IMR-90 (cell line): ENCODE data around the gene SLC2A1. TPM values are rescaled to one million over a fixed set of nuclear protein-coding genes. Genes with fewer than 3 reads are reported as not detected.

Source experiments
- ATAC-seq: fragments of 200-7000 bp; cut with Tn5 transposase; 2 replicates; pipeline ENCODE4 v1.9.1; 2020; ENCODE audit warnings: low read depth, mild to moderate bottlenecking, moderate library complexity
- BruUV-seq: library from RNA; stranded (reverse); fragments of 400-500 nt; replicated peaks from 2 replicates; lab custom pipeline; 2021; lab: Mats Ljungman, UMichigan
- CTCF ChIA-PET: fragments of 300-600 bp; formaldehyde crosslinking; extraction: SDS; loops from one replicate; lab custom pipeline; 2021; ENCODE audit warnings: antibody characterized with exemption; lab: Yijun Ruan, JAX
- POLR2A ChIA-PET: fragments of 300-600 bp; sonication (Branson Sonifier 250); formaldehyde crosslinking; loops from one replicate; lab custom pipeline; 2022; ENCODE audit warnings: antibody characterized with exemption; ENCODE audit not compliant: unreplicated experiment; lab: Charles Lee
- DNase-seq: peaks from one replicate; pipeline ENCODE4 v3.0.0; 2013
- H2AFZ ChIP-seq: replicated peaks from 2 replicates; pipeline ENCODE3; 2013; ENCODE audit warnings: low read length, mild to moderate bottlenecking; ENCODE audit not compliant: poor library complexity
- H2AK5ac ChIP-seq: 2 replicates; pipeline ENCODE4 v1.6.1; 2013; ENCODE audit warnings: low read depth, low read length, inconsistent platforms
- H2AK9ac ChIP-seq: replicated peaks from 2 replicates; pipeline ENCODE3; 2013; ENCODE audit warnings: mild to moderate bottlenecking, low read depth, low read length, moderate library complexity; ENCODE audit not compliant: poor library complexity
- H2BK120ac ChIP-seq: 2 replicates; pipeline ENCODE4 v1.6.1; 2013; ENCODE audit warnings: low read depth, low read length, inconsistent platforms
- H2BK15ac ChIP-seq: 3 replicates; pipeline ENCODE4 v1.6.1; 2013; ENCODE audit warnings: low read depth, low read length, inconsistent platforms
- H2BK20ac ChIP-seq: 2 replicates; pipeline ENCODE4 v1.6.1; 2013; ENCODE audit warnings: low read depth, mild to moderate bottlenecking, inconsistent platforms, low read length, moderate library complexity
- H2BK5ac ChIP-seq: 2 replicates; pipeline ENCODE4 v1.6.1; 2013; ENCODE audit warnings: mild to moderate bottlenecking, low read depth, low read length, inconsistent platforms; ENCODE audit not compliant: poor library complexity, severe bottlenecking
- H3K14ac ChIP-seq: replicated peaks from 2 replicates; pipeline ENCODE4 v1.6.1; 2013; ENCODE audit warnings: low read depth, low read length, inconsistent platforms
- H3K18ac ChIP-seq: 2 replicates; pipeline ENCODE4 v1.6.1; 2013; ENCODE audit warnings: low read depth, low read length, control low read depth
- H3K23ac ChIP-seq: 2 replicates; pipeline ENCODE4 v1.6.1; 2013; ENCODE audit warnings: low read depth, low read length, inconsistent platforms
- H3K27ac ChIP-seq: 2 replicates; pipeline ENCODE4 v1.5.1; 2013; ENCODE audit warnings: mild to moderate bottlenecking, control low read depth, low read length; ENCODE audit not compliant: insufficient read depth
- H3K27me3 ChIP-seq: 2 replicates; pipeline ENCODE4 v1.6.1; 2013; ENCODE audit warnings: low read length; ENCODE audit not compliant: control insufficient read depth, insufficient read depth
- H3K36me3 ChIP-seq: 2 replicates; pipeline ENCODE4 v1.6.1; 2013; ENCODE audit warnings: low read length, mixed read lengths; ENCODE audit not compliant: control insufficient read depth, insufficient read depth
- H3K4ac ChIP-seq: 2 replicates; pipeline ENCODE4 v1.6.1; 2013; ENCODE audit warnings: low read depth, low read length, inconsistent platforms
- H3K4me1 ChIP-seq: 2 replicates; pipeline ENCODE4 v1.6.1; 2013; ENCODE audit warnings: low read length, mixed read lengths; ENCODE audit not compliant: control insufficient read depth, insufficient read depth
- H3K4me2 ChIP-seq: 2 replicates; pipeline ENCODE4 v1.6.1; 2013; ENCODE audit warnings: low read depth, mild to moderate bottlenecking, control low read depth, low read length, moderate library complexity
- H3K4me3 ChIP-seq: 2 replicates; pipeline ENCODE4 v1.5.1; 2013; ENCODE audit warnings: low read depth, mild to moderate bottlenecking, control low read depth, low read length, moderate library complexity; ENCODE audit not compliant: insufficient read depth
- H3K56ac ChIP-seq: 2 replicates; pipeline ENCODE4 v1.6.1; 2013; ENCODE audit warnings: low read length, inconsistent platforms; ENCODE audit not compliant: insufficient read depth; ENCODE audit errors: extremely low read depth
- H3K79me1 ChIP-seq, 2 experiments: 2 replicates each; pipeline ENCODE4 v1.6.1; 2013; ENCODE audit warnings: low read length in 2 of 2, inconsistent platforms in 1 of 2, low read depth in 1 of 2
- H3K9ac ChIP-seq: 2 replicates; pipeline ENCODE4 v1.6.1; 2013; ENCODE audit warnings: low read depth, low read length, control low read depth
- H3K9me1 ChIP-seq: 2 replicates; pipeline ENCODE4 v1.6.1; 2013; ENCODE audit warnings: low read length, inconsistent platforms; ENCODE audit not compliant: insufficient read depth
- H3K9me3 ChIP-seq: 2 replicates; pipeline ENCODE4 v1.6.1; 2013; ENCODE audit warnings: low read length; ENCODE audit not compliant: control insufficient read depth, insufficient read depth
- H4K20me1 ChIP-seq: 2 replicates; pipeline ENCODE4 v1.6.1; 2013; ENCODE audit warnings: low read length, inconsistent platforms; ENCODE audit not compliant: insufficient read depth
- H4K5ac ChIP-seq: 2 replicates; pipeline ENCODE4 v1.6.1; 2013; ENCODE audit warnings: mild to moderate bottlenecking, low read depth, low read length, control low read depth
- H4K8ac ChIP-seq, 2 experiments: 2 replicates each; pipeline ENCODE4 v1.6.1; 2013; ENCODE audit warnings: low read depth in 2 of 2, low read length in 2 of 2, control low read depth in 1 of 2, inconsistent platforms in 1 of 2
- H4K91ac ChIP-seq: 2 replicates; pipeline ENCODE4 v1.6.1; 2013; ENCODE audit warnings: low read depth, low read length, inconsistent platforms; ENCODE audit not compliant: insufficient read depth
- MXI1 ChIP-seq: IDR thresholded peaks from 2 replicates; pipeline ENCODE4 v1.6.1; 2012; ENCODE audit warnings: low read depth, mild to moderate bottlenecking, low read length, moderate library complexity, borderline replicate concordance
- POLR2A ChIP-seq: IDR thresholded peaks from 2 replicates; pipeline ENCODE4 v1.6.1; 2012; ENCODE audit warnings: mild to moderate bottlenecking, low read depth, low read length
- WGBS, 2 experiments: methylation state at CpG; one replicate each; pipeline versions ENCODE4 v1.1.5 to v1.1.7; 2013; ENCODE audit warnings: missing lambda C conversion rate in 2 of 2; ENCODE audit not compliant: insufficient read length in 1 of 2; ENCODE audit errors: extremely low coverage in 2 of 2; 5-methylcytosine and 5-hydroxymethylcytosine counted together
- dilution Hi-C: fragments of 300-500 bp; cut with HindIII; formaldehyde crosslinking; loops from one replicate; pipeline ENCODE4 v1.14.3; 2018; ENCODE audit warnings: low sequenced_read_pairs; ENCODE audit not compliant: unreplicated experiment
- in situ Hi-C: fragments of 300-500 bp; cut with MboI; formaldehyde crosslinking; loops from 3 replicates; pipeline ENCODE4 v1.14.3; 2019; ENCODE audit warnings: low sequenced_read_pairs, inconsistent platforms, mixed read lengths
- intact Hi-C: fragments of 100-400 bp; cut with micrococcal nuclease; formaldehyde crosslinking; loops from 2 replicates; pipeline ENCODE4 v1.10.0; 2022
- polyA plus RNA-seq, 3 experiments: library from polyadenylated mRNA; depleted of rRNA; stranded (reverse); fragments of >200 nt; gene quantifications; 2 replicates each; pipeline ENCODE4 v1.2.3, GENCODE V29; 2012; ENCODE audit warnings: low replicate concordance in 1 of 3
- total RNA-seq: library from RNA; depleted of rRNA; stranded (reverse); fragments of >200 nt; gene quantifications from 2 replicates; pipeline ENCODE4 v1.2.3, GENCODE V29; 2012

SLC2A1 gene
- total and polyA plus RNA-seq, 2 of the 4 experiments (the other 2 are of a cell fraction): 200 to 395 TPM

DNA sequence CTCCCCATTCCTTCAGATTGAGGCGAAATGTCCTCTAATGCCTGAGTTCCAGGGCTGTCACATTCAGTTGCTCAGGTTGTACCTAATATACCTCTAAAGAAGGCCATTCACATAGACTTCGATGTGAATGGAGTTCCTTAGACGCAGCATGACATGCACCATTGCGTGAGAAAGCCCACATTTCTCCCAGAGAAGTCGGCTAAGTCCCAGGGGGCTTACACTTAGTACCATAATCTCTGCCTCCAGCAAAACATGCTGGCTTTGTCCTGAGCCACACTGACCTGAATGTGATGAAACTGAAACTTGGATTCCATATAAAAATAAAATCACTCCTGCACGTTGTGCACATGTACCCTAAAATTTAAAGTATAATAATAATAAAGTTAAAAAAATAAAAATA lies 23.2 kb upstream of the SLC2A1 start:
- H3K4me2 ChIP-seq: no peak overlapping the region
- H3K9me1 ChIP-seq: peaks cover 22% of the 10 kb centered on the region
- H2AK5ac ChIP-seq: peak overlapping the region; percentile 58
- no peak overlapping the region for H2BK20ac ChIP-seq
- BruUV-seq: no TSS peak
- no peak overlapping the region for H3K14ac ChIP-seq
- no peaks in the 10 kb centered on the region for H4K20me1 ChIP-seq
- no peak overlapping the region for H3K56ac ChIP-seq
- ChIA-PET POLR2A (no interaction called here), CTCF (interaction anchor here (0.5 to 1.2 kb wide), 3 partner anchors 19 to 75 kb away, joined by 3 to 6 read pairs (median 4); no protein-coding TSS in a partner anchor)
- 0 out of 2 replicates have a peak overlapping the region, but pooled peaks have one; percentile 29 for H4K91ac ChIP-seq
- ATAC-seq (no peak), DNase-seq (no peak)
- no peak overlapping the region for H4K5ac ChIP-seq
- peak overlapping the region; percentile 32; the same call in 1 of the 2 replicates for H2BK120ac ChIP-seq
- H3K9me3 ChIP-seq: no peaks in the 10 kb centered on the region
- peaks cover 13% of the 10 kb centered on the region for H3K4me1 ChIP-seq
- no peak overlapping the region for H3K4ac ChIP-seq
- H3K18ac ChIP-seq: no peak overlapping the region
- H3K27me3 ChIP-seq: no peaks in the 10 kb centered on the region
- in situ Hi-C loops: no loop called here
- no peak overlapping the region for H3K27ac ChIP-seq
- dilution Hi-C loops: no loop called here
- peaks cover 13% of the 10 kb centered on the region; the same call in 1 of the 2 replicates for H3K36me3 ChIP-seq
- H3K9ac ChIP-seq: no peak overlapping the region
- no peak overlapping the region for H2BK5ac ChIP-seq
- peak overlapping the region; percentile 34; the same call in 1 of the 3 replicates for H2BK15ac ChIP-seq
- H2AFZ ChIP-seq: no peak overlapping the region
- intact Hi-C loops: loop anchor here (5.0 kb wide), 1 partner anchor 35 kb away; no protein-coding TSS in a partner anchor
- no peak overlapping the region for H2AK9ac ChIP-seq
- no peak overlapping the region for H3K4me3 ChIP-seq
- WGBS, 2 experiments: no CpG with 5 or more reads among the region's 6 CpGs
- H3K79me1 ChIP-seq: peaks cover 0 to 19% of the 10 kb centered on the region in 2 experiments; a peak in 2 of 4 replicates
- no peak overlapping the region for H3K23ac ChIP-seq
- 0 out of 4 replicates have a peak overlapping the region, but pooled peaks of 1 of the 2 experiments have one; percentile 5 for H4K8ac ChIP-seq
- no peak for TF ChIP-seq MXI1
- no peak for TF ChIP-seq POLR2A
